ENCODE measurements around the gene OR10V1. TPM values are rescaled to one million over a fixed set of nuclear protein-coding genes. Genes with fewer than 3 reads are reported as not detected.

The OR10V1 gene, protein sequence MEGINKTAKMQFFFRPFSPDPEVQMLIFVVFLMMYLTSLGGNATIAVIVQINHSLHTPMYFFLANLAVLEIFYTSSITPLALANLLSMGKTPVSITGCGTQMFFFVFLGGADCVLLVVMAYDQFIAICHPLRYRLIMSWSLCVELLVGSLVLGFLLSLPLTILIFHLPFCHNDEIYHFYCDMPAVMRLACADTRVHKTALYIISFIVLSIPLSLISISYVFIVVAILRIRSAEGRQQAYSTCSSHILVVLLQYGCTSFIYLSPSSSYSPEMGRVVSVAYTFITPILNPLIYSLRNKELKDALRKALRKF
- not detected in 2 replicates for total RNA-seq (2014; rRNA removed; shearing (Covaris generic))

DNA sequence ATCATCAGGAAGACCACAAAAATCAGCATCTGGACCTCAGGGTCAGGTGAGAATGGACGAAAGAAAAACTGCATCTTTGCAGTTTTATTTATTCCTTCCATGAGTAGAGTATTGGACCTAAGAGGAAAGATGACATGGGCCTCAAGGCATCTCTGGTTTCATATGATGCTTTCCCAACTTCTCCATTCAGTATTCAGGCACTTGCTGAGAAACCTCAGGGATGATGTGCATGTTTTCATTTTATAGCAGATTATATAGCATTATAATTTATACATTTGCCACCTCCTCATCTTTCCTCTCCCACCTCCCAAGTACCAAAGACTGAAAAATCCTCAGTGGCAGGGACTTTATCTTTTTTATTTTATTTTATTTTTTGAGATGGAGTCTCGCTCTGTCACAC, at the start of gene OR10V1:
Gene OR10V1, minus strand, starts transcription at position 101 of the 400 bp plus-strand sequence. Its CDS starts 0 bp downstream, at position 101.

DNA sequence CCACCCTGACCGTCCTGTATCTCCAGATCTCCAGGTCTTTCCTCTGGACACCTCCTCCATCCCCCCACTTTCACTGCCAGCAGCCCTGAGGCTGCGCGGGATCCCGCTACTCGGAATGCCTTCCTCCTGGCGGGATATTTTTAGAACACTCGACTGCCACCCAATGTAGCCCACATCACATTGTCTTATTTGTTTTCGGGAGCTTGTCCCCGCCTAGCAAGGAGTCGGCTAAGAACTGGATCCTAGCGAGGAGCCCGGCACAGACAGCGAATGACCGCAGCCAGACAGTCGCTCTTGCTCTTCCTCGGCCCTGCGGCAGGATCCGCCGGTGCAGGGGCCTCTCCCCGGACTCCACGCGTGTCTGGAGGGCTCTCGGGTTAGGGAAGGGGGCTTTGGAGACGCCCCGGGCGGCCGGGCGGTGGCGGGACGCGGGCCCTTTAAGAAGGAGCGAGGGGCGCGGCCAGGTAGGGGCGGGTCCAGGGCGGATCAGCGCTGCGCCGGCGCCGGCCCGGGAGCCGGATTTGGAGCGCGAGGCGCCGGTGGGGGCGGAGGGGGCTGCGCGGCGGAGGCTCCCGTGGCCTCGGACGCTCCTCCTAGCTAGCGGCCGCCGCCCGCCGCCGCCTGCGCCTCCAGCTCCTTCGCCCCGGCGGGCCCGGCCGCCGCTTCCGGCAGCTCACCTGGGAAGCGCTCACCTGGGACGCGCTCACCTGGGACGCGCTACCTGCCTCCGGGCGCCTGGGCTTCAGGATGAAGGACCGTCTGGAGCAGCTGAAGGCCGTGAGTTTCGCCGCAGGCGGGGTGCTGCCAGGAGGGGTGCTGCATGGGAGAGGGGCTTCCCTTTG, 41.4 kb upstream of the OR10V1 start, which contains the start of gene STX3:
Gene STX3, plus strand, starts transcription at position 518 of the 842 bp plus-strand sequence. Its CDS starts 230 bp downstream, at position 748.

GRCh38 chr11:59668950-59669610, 44.6 kb downstream of the OR10V1 start, which contains the start of gene PATL1:
PATL1 (minus strand) TSS chr11:59669037; CDS start chr11:59668895, 142 bp downstream.

Other genes with a start within 250 kb of the OR10V1 start
- not detected in 2 replicates for gene OR4D10, start 240.5 kb downstream of the OR10V1 start, total RNA-seq (2014; rRNA removed; shearing (Covaris generic))
- not detected in 2 replicates for gene OR4D11, start 210.3 kb downstream of the OR10V1 start, total RNA-seq (2014; rRNA removed; shearing (Covaris generic))
- not detected in 2 replicates for gene OR4D9, start 202.3 kb downstream of the OR10V1 start, total RNA-seq (2014; rRNA removed; shearing (Covaris generic))
- gene OSBP, start 98.1 kb downstream of the OR10V1 start, total RNA-seq (2014; rRNA removed; shearing (Covaris generic)): 22.4 and 26.4 TPM in 2 replicates
- gene PATL1, start 44.8 kb downstream of the OR10V1 start, total RNA-seq (2014; rRNA removed; shearing (Covaris generic)): 13.2 and 14.6 TPM in 2 replicates
- 27.3 and 31.0 TPM in 2 replicates for gene STX3, start 41.5 kb upstream of the OR10V1 start, total RNA-seq (2014; rRNA removed; shearing (Covaris generic))
- 88.9 and 99.5 TPM in 2 replicates for gene MRPL16, start 96.9 kb upstream of the OR10V1 start, total RNA-seq (2014; rRNA removed; shearing (Covaris generic))
- not detected in 2 replicates for gene CBLIF, start 131.7 kb upstream of the OR10V1 start, total RNA-seq (2014; rRNA removed; shearing (Covaris generic))
- 2.2 and 8.6 TPM in 2 replicates for gene TCN1, start 152.6 kb upstream of the OR10V1 start, total RNA-seq (2014; rRNA removed; shearing (Covaris generic))
- not detected in 2 replicates for gene OOSP3, start 164.9 kb upstream of the OR10V1 start, total RNA-seq (2014; rRNA removed; shearing (Covaris generic))
- not detected in 2 replicates for gene OOSP1, start 224.6 kb upstream of the OR10V1 start, total RNA-seq (2014; rRNA removed; shearing (Covaris generic))

Measured in A375 (cell line).